ENCODE results near the gene KLHL34.

KLHL34 gene

DNA sequence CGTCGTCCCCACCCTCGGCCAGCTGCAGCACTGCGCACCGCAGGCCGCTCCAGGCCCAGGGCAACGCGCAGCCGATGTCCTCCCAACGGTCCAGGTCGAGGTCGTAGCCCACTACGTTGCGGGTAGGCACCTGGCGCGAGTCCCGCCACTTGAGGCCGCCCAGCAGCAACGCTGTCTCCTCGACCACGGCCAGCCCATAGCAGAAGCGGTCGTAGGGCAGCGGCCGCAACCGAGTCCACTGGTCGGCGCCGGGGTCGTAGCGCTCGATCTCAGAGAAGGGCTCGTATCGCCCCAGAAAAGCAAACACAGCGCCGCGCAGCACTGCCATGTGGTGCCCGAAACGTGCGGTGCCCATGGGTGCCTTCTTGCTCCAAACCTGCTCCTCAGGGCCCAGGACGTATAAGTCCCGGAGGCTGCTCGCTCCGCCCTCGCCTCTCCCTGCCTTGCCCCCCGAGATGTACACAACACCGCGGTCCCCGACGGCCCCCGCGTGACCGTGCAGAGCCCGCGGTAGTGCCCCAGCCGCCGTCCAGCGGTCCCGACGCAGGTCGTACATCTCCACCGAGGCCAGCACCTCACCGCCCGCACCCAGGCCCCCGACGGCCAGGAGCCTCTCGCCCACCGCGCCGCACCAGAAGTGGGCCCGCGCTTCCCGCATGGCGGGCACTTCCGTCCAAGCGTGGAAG lies 2.1 kb downstream of the KLHL34 start:
- no peak overlapping the region for H3K27ac ChIP-seq (ENCODE audit: low read depth, low read length, severe bottlenecking)
- WGBS, 2 experiments (ENCODE audit: insufficient coverage in 2 of 2): 96% methylated on average over 25 to 44 of the region's 76 CpGs
- H3K36me3 ChIP-seq (ENCODE audit: control insufficient read depth, insufficient read depth, low read length): no peaks in the 10 kb centered on the region
- no peaks in the 10 kb centered on the region for H3K9me3 ChIP-seq (ENCODE audit: control insufficient read depth, low read length)
- no peak overlapping the region for H3K4me3 ChIP-seq (ENCODE audit: extremely low read depth, insufficient read depth, low read length, poor library complexity, severe bottlenecking)
- H3K4me1 ChIP-seq (ENCODE audit: control insufficient read depth, insufficient read depth, low read length, poor library complexity, severe bottlenecking): no peaks in the 10 kb centered on the region

DNA sequence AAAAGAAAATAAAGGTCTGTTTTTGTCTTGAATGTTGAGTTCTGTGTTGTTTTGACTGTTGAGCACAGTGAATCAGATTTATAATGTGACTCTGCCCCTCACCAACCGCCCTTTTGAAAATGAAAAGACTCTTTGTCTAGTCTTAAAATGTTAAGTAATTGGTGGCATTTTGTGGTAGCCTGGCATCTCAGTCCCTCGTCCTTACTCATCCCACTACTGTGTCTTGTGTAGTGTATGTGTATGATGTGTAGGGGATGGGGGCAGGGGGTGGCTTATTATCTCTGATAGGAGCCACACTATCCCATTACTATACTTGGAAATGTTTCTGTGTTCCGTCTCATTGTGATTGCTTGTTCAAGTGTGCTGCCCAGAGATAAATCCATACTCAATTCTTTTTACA lies 12.2 kb downstream of the KLHL34 start:
- H3K27ac ChIP-seq (ENCODE audit: low read depth, low read length, severe bottlenecking): no peak overlapping the region
- no CpG with 5 or more reads among the region's 3 CpGs for WGBS, 2 experiments (ENCODE audit: insufficient coverage in 2 of 2)

DNA sequence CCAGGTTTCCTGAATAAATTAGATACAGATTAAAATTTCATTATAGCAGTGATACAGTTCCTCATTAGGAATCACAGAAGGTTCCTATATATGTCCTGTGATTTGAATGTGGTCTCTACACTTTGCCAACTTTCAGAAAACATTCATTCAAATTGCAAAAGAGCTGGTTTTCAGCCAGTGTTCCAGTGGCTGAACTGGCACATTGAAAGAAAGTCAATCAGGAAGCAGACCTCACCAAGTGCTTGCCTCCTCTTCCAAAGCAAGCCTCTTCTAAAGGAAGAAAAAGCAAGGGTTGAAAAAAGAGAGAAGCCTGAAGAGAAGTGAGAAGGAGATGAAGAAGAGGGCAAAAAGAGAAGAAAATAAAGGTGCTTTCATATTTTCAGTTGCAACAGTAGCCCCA lies 12.7 kb downstream of the KLHL34 start:
- Histone ChIP-seq H3K36me3 (ENCODE audit: control insufficient read depth, insufficient read depth, low read length) (no peaks in the 10 kb centered on the region), H3K4me3 (ENCODE audit: extremely low read depth, insufficient read depth, low read length, poor library complexity, severe bottlenecking) (no peak overlapping the region), H3K4me1 (ENCODE audit: control insufficient read depth, insufficient read depth, low read length, poor library complexity, severe bottlenecking) (no peaks in the 10 kb centered on the region), H3K9me3 (ENCODE audit: control insufficient read depth, low read length) (no peaks in the 10 kb centered on the region), H3K27ac (ENCODE audit: low read depth, low read length, severe bottlenecking) (no peak overlapping the region)

More for the DNA sequence above, 12.2 kb downstream of the KLHL34 start:
- H3K9me3 ChIP-seq (ENCODE audit: control insufficient read depth, low read length): no peaks in the 10 kb centered on the region
- H3K4me1 ChIP-seq (ENCODE audit: control insufficient read depth, insufficient read depth, low read length, poor library complexity, severe bottlenecking): no peaks in the 10 kb centered on the region
- H3K36me3 ChIP-seq (ENCODE audit: control insufficient read depth, insufficient read depth, low read length): no peaks in the 10 kb centered on the region
- no peak overlapping the region for H3K4me3 ChIP-seq (ENCODE audit: extremely low read depth, insufficient read depth, low read length, poor library complexity, severe bottlenecking)

DNA sequence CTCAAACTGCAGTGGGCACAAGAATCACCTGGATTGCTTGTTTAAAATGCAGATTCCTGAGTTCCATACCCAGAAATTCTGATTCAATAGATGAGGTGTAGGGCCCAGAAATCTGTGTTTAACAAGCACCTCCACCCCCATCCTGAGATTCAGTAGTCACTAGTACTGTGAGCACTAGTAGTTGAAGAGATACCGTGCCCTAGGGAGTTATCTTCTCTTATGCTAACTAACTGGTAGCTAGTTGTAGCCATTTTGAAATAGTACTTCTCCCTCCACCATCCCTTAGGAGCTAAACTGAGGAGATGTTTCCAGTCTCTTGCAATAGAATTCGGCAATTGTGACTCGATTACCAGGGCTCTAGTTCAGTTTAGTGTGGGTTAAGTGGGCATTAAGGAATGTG lies 18.4 kb downstream of the KLHL34 start:
- whole genome bisulfite sequencing, 2 experiments (ENCODE audit: insufficient coverage in 2 of 2): 80% methylated on average over 1 of the region's 3 CpGs; no CpG with 5 or more reads in 1 of the 2 experiments
- Histone ChIP-seq H3K9me3 (ENCODE audit: control insufficient read depth, low read length) (no peaks in the 10 kb centered on the region), H3K27ac (ENCODE audit: low read depth, low read length, severe bottlenecking) (no peak overlapping the region), H3K4me3 (ENCODE audit: extremely low read depth, insufficient read depth, low read length, poor library complexity, severe bottlenecking) (no peak overlapping the region), H3K4me1 (ENCODE audit: control insufficient read depth, insufficient read depth, low read length, poor library complexity, severe bottlenecking) (no peaks in the 10 kb centered on the region), H3K36me3 (ENCODE audit: control insufficient read depth, insufficient read depth, low read length) (no peaks in the 10 kb centered on the region)

DNA sequence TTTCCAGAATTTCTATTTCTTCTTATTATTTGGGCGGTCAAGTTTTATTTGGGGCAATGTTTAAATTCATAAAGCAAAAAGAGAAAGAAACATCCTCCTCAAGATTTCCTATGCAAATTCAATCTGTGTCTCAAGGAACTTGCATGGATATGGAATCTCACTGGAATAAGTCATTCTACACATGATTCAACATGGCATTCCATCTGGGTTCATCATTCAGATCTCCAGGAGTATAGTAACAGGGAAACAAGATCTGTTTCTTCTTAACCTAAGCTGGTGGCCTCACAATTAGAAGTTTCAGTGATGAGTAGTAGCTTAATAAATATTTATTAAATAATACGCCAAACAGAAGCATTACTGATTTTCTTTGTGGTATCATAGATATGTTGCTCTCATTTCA lies 19.8 kb downstream of the KLHL34 start:
- WGBS, 2 experiments (ENCODE audit: insufficient coverage in 2 of 2): no CpG with 5 or more reads among the region's 2 CpGs
- Histone ChIP-seq H3K4me3 (ENCODE audit: extremely low read depth, insufficient read depth, low read length, poor library complexity, severe bottlenecking) (no peak overlapping the region), H3K9me3 (ENCODE audit: control insufficient read depth, low read length) (no peaks in the 10 kb centered on the region), H3K36me3 (ENCODE audit: control insufficient read depth, insufficient read depth, low read length) (no peaks in the 10 kb centered on the region), H3K4me1 (ENCODE audit: control insufficient read depth, insufficient read depth, low read length, poor library complexity, severe bottlenecking) (no peaks in the 10 kb centered on the region), H3K27ac (ENCODE audit: low read depth, low read length, severe bottlenecking) (no peak overlapping the region)

DNA sequence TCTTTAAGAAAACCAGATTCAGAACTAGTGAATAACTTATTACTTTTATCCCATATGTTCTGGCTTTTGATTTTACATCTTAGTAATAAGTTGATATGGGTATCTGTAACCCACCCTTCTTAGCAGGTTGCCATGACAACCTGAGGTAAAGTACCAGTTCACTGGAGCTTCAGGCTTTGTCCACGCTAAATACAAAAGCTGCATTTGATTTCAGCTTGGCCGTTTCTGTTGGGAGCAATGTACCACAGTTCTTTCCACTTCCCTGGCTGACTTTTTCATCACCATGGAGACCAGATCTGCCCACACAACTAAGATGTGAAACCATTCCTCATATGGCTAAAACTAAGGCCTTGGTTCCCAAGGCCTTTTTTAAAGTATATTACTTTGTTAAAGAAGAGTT lies 26.1 kb downstream of the KLHL34 start:
- Histone ChIP-seq H3K36me3 (ENCODE audit: control insufficient read depth, insufficient read depth, low read length) (no peaks in the 10 kb centered on the region), H3K27ac (ENCODE audit: low read depth, low read length, severe bottlenecking) (no peak overlapping the region), H3K4me1 (ENCODE audit: control insufficient read depth, insufficient read depth, low read length, poor library complexity, severe bottlenecking) (no peaks in the 10 kb centered on the region), H3K4me3 (ENCODE audit: extremely low read depth, insufficient read depth, low read length, poor library complexity, severe bottlenecking) (no peak overlapping the region), H3K9me3 (ENCODE audit: control insufficient read depth, low read length) (no peaks in the 10 kb centered on the region)
- 80% methylated on average over 1 of the region's 2 CpGs; no CpG with 5 or more reads in 1 of the 2 experiments for WGBS, 2 experiments (ENCODE audit: insufficient coverage in 2 of 2)

DNA sequence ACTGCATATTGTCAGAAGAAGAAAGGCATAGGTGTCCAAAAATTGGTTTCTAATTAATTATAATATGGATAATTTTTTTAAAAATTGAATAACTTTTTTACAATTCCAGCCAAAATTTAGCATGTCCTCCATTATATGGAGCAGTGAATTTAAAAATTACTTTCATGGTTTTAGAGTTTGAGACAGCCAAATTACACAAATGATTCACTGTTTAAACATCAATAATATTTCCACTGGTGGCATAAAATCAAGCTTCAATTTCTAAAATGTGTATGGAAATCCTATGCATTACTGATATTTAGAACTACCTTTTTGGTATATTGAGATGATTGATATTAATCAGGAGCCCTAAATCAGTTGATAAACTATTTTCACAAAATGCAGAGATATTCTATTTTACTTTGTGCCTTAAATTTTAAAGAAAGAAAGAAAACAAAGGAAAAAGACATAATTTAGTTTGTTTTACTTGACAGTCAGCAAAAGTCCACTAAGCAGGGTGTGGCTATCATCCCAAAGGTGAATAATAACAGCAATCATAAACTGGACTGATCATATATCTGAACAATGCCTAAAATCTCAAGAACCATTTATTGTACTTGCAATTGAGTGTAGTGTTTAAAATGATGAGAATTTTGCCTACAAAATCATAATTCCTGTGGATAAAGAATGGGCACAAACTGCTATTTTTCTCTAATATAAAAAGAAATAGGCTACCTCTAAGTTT lies 34.2 kb downstream of the KLHL34 start:
- no peak overlapping the region for H3K4me3 ChIP-seq (ENCODE audit: extremely low read depth, insufficient read depth, low read length, poor library complexity, severe bottlenecking)
- H3K4me1 ChIP-seq (ENCODE audit: control insufficient read depth, insufficient read depth, low read length, poor library complexity, severe bottlenecking): no peaks in the 10 kb centered on the region
- no peak overlapping the region for H3K27ac ChIP-seq (ENCODE audit: low read depth, low read length, severe bottlenecking)
- H3K9me3 ChIP-seq (ENCODE audit: control insufficient read depth, low read length): no peaks in the 10 kb centered on the region
- H3K36me3 ChIP-seq (ENCODE audit: control insufficient read depth, insufficient read depth, low read length): no peaks in the 10 kb centered on the region

DNA sequence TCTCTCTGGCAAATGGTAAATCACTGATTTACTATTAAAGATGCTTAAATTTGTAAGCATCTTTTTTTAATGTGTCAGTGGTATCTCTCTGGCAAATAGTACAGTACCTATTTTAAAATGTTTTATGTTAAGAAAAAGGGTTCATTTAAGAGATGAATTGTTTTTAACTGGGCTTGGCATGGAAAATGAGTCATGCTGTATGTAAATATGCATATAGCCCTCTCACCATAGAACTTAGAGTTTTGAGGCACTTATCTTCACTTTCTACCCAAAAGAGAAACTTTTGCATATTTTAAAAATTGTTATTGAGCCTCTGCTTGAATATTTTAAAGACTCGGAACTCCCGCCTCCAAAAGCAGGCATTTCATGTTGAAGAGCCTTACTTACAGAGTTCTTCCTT lies 37.9 kb downstream of the KLHL34 start:
- Histone ChIP-seq H3K4me1 (ENCODE audit: control insufficient read depth, insufficient read depth, low read length, poor library complexity, severe bottlenecking) (no peaks in the 10 kb centered on the region), H3K36me3 (ENCODE audit: control insufficient read depth, insufficient read depth, low read length) (no peaks in the 10 kb centered on the region), H3K27ac (ENCODE audit: low read depth, low read length, severe bottlenecking) (no peak overlapping the region), H3K9me3 (ENCODE audit: control insufficient read depth, low read length) (no peaks in the 10 kb centered on the region), H3K4me3 (ENCODE audit: extremely low read depth, insufficient read depth, low read length, poor library complexity, severe bottlenecking) (no peak overlapping the region)
- WGBS, 2 experiments (ENCODE audit: insufficient coverage in 2 of 2): no CpG with 5 or more reads among the region's 2 CpGs

DNA sequence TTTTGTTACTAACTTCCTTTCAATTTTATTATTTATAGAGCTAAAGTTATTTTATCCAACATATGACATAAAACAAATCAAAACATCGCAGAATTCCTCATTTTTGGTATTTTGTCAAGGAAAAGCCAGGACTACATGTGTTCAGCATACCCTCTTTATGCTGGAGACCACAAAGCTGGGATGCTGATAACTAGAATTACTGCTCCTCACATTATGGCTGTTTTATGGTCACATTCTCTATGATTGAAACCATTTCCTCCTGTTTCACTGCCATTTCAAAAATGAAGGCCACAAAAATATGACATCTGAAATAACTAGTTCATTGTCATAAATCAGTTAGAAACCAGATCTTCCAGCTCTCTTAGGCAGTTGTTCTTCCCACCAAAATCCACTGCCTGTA lies 41.7 kb downstream of the KLHL34 start:
- H3K36me3 ChIP-seq (ENCODE audit: control insufficient read depth, insufficient read depth, low read length): no peaks in the 10 kb centered on the region
- H3K4me3 ChIP-seq (ENCODE audit: extremely low read depth, insufficient read depth, low read length, poor library complexity, severe bottlenecking): no peak overlapping the region
- no CpG with 5 or more reads among the region's 1 CpG for WGBS, 2 experiments (ENCODE audit: insufficient coverage in 2 of 2)
- no peak overlapping the region for H3K27ac ChIP-seq (ENCODE audit: low read depth, low read length, severe bottlenecking)
- no peaks in the 10 kb centered on the region for H3K9me3 ChIP-seq (ENCODE audit: control insufficient read depth, low read length)
- no peaks in the 10 kb centered on the region for H3K4me1 ChIP-seq (ENCODE audit: control insufficient read depth, insufficient read depth, low read length, poor library complexity, severe bottlenecking)

DNA sequence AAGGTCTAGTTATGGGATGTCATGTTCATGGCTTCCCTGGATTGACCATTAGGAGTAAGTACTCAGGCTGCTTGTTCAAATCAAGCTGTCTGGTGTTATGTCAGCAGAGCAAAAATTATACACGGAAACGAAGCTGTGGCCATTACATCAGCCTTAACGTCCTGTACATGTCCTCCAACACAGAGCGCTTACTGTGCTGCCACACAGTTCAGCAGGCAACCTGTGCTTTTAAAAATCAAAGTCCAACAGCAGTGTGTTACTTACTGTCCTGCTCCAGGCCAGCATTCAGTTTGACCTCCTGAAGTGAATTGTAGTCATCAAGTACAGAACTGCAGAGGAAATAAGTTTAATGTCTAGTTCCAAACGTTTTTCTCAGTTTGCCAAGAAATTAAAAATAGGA lies 46.0 kb downstream of the KLHL34 start:
- H3K36me3 ChIP-seq (ENCODE audit: control insufficient read depth, insufficient read depth, low read length): no peaks in the 10 kb centered on the region
- 79 to 90% methylated on average over 2 to 4 of the region's 5 CpGs for WGBS, 2 experiments (ENCODE audit: insufficient coverage in 2 of 2)
- H3K4me3 ChIP-seq (ENCODE audit: extremely low read depth, insufficient read depth, low read length, poor library complexity, severe bottlenecking): no peak overlapping the region
- H3K27ac ChIP-seq (ENCODE audit: low read depth, low read length, severe bottlenecking): no peak overlapping the region
- H3K4me1 ChIP-seq (ENCODE audit: control insufficient read depth, insufficient read depth, low read length, poor library complexity, severe bottlenecking): no peaks in the 10 kb centered on the region
- H3K9me3 ChIP-seq (ENCODE audit: control insufficient read depth, low read length): no peaks in the 10 kb centered on the region

DNA sequence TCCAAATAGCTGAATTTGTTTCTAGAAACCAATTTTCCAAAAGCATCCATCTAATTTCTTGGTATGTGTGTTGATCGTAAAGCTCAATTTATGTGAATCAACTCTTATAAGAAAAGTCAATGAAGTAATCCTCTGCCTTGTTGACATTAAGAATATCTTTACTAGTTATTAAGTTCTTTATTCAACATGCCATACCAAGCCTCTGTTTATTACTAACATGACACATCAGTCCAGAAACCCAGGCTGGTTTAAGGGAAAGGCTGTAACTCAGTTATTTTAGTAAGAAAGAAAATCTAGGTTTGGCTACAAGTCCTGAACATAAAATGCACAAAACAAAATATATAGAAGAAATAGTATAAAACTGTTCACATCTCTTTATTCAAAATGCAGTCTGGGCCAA lies 48.0 kb downstream of the KLHL34 start:
- no peaks in the 10 kb centered on the region for H3K36me3 ChIP-seq (ENCODE audit: control insufficient read depth, insufficient read depth, low read length)
- H3K9me3 ChIP-seq (ENCODE audit: control insufficient read depth, low read length): no peaks in the 10 kb centered on the region
- WGBS, 2 experiments (ENCODE audit: insufficient coverage in 2 of 2): no CpG with 5 or more reads among the region's 1 CpG
- H3K4me3 ChIP-seq (ENCODE audit: extremely low read depth, insufficient read depth, low read length, poor library complexity, severe bottlenecking): no peak overlapping the region
- H3K4me1 ChIP-seq (ENCODE audit: control insufficient read depth, insufficient read depth, low read length, poor library complexity, severe bottlenecking): no peaks in the 10 kb centered on the region
- no peak overlapping the region for H3K27ac ChIP-seq (ENCODE audit: low read depth, low read length, severe bottlenecking)
